ENCODE measurements around the gene ATP2C2. TPM values are rescaled to one million over a fixed set of nuclear protein-coding genes. Genes with fewer than 3 reads are reported as not detected.

The ATP2C2 gene
- total RNA-seq, 4 donors from 2014 or later = 138 to 3,342 (median 155) TPM

GRCh38 chr16:84348386-84348888 lies 19.9 kb upstream of the ATP2C2 start:
- H3K9me3 ChIP-seq = no peaks in the 10 kb centered on the region
- peak overlapping the region in 3 of 4 donors; percentile 82 to 87 (median 86) for H3K27ac ChIP-seq
- no peaks in the 10 kb centered on the region for H3K27me3 ChIP-seq
- intact Hi-C loops (cut with DNase I; ENCODE audit: low total_unique reads) (no loop called here), in situ Hi-C loops (cut with MboI; ENCODE audit: low pct_ligation_motif_present in 1 of 4, low pct_unique_long_range_greater_than_20kb in 1 of 4, low sequenced_read_pairs in 3 of 4) (no loop called here)
- no peak overlapping the region for H3K4me3 ChIP-seq
- whole genome bisulfite sequencing, 2 donors (ENCODE audit: low coverage in 1 of 2) = 59 to 73% methylated on average over 3 to 6 of the region's 6 CpGs
- no peak for DNase-seq
- H3K4me1 ChIP-seq = peaks cover 0 to 38% (median 29%) of the 10 kb centered on the region in 4 donors
- H3K36me3 ChIP-seq = no peaks in the 10 kb centered on the region
- TF ChIP-seq POLR2AphosphoS5 (IDR thresholded peaks at IDR 0.05) (no peak), EP300 (IDR thresholded peaks at IDR 0.05; ENCODE audit: low read depth) (no peak), CTCF (IDR thresholded peaks at IDR 0.05) (no peak), POLR2A (IDR thresholded peaks at IDR 0.05) (no peak)

- H3K27ac ChIP-seq = peak overlapping the region; percentile 82 to 87 (median 84)
- in situ Hi-C loops (cut with MboI; ENCODE audit: low pct_ligation_motif_present in 1 of 4, low pct_unique_long_range_greater_than_20kb in 1 of 4, low sequenced_read_pairs in 3 of 4) = no loop called here
- peaks cover 0 to 38% (median 29%) of the 10 kb centered on the region in 4 donors for H3K4me1 ChIP-seq
- WGBS, 2 donors (ENCODE audit: low coverage in 1 of 2) = 41 to 51% methylated on average over 8 to 11 of the region's 11 CpGs
- no peaks in the 10 kb centered on the region for H3K9me3 ChIP-seq
- TF ChIP-seq POLR2AphosphoS5 (IDR thresholded peaks at IDR 0.05) = peak in 2 of 3 donors; percentile 41 to 42
- TF ChIP-seq POLR2A (IDR thresholded peaks at IDR 0.05) = peak; percentile 4
- TF ChIP-seq EP300 (IDR thresholded peaks at IDR 0.05; ENCODE audit: low read depth) = peak; percentile 3
- no peak for TF ChIP-seq CTCF (IDR thresholded peaks at IDR 0.05)
- no peaks in the 10 kb centered on the region for H3K36me3 ChIP-seq
- H3K4me3 ChIP-seq = no peak overlapping the region
- peak; percentile 74 for DNase-seq
- intact Hi-C loops (cut with DNase I; ENCODE audit: low total_unique reads) = no loop called here
- no peaks in the 10 kb centered on the region for H3K27me3 ChIP-seq
Measured at GRCh38 chr16:84349862-84350684, 18.3 kb upstream of the ATP2C2 start.

- intact Hi-C loops (cut with DNase I; ENCODE audit: low total_unique reads) (no loop called here), in situ Hi-C loops (cut with MboI; ENCODE audit: low pct_ligation_motif_present in 1 of 4, low pct_unique_long_range_greater_than_20kb in 1 of 4, low sequenced_read_pairs in 3 of 4) (no loop called here)
- no peaks in the 10 kb centered on the region for H3K9me3 ChIP-seq
- H3K4me3 ChIP-seq = no peak overlapping the region
- H3K36me3 ChIP-seq = no peaks in the 10 kb centered on the region
- peaks cover 0 to 38% (median 29%) of the 10 kb centered on the region in 4 donors for H3K4me1 ChIP-seq
- H3K27ac ChIP-seq = peak overlapping the region; percentile 82 to 87 (median 84)
- no peaks in the 10 kb centered on the region for H3K27me3 ChIP-seq
- TF ChIP-seq POLR2AphosphoS5 (IDR thresholded peaks at IDR 0.05) (no peak), CTCF (IDR thresholded peaks at IDR 0.05) (no peak), POLR2A (IDR thresholded peaks at IDR 0.05) (no peak), EP300 (IDR thresholded peaks at IDR 0.05; ENCODE audit: low read depth) (no peak)
- WGBS, 2 donors (ENCODE audit: low coverage in 1 of 2) = 52 to 83% methylated on average over 5 to 16 of the region's 16 CpGs
- DNase-seq = no peak
Measured at GRCh38 chr16:84350685-84351400, 17.5 kb upstream of the ATP2C2 start.

- 72 to 83% methylated on average over 2 to 7 of the region's 8 CpGs for WGBS, 2 donors (ENCODE audit: low coverage in 1 of 2)
- Histone ChIP-seq H3K27ac (peak overlapping the region; percentile 82 to 87 (median 84)), H3K9me3 (no peaks in the 10 kb centered on the region), H3K36me3 (no peaks in the 10 kb centered on the region), H3K27me3 (no peaks in the 10 kb centered on the region), H3K4me3 (no peak overlapping the region), H3K4me1 (peaks cover 0 to 46% (median 31%) of the 10 kb centered on the region in 4 donors)
- no peak for TF ChIP-seq POLR2A (IDR thresholded peaks at IDR 0.05)
- no peak for TF ChIP-seq EP300 (IDR thresholded peaks at IDR 0.05; ENCODE audit: low read depth)
- no peak for TF ChIP-seq CTCF (IDR thresholded peaks at IDR 0.05)
- TF ChIP-seq POLR2AphosphoS5 (IDR thresholded peaks at IDR 0.05) = peak in 1 of 3 donors; percentile 32
- intact Hi-C loops (cut with DNase I; ENCODE audit: low total_unique reads) (no loop called here), in situ Hi-C loops (cut with MboI; ENCODE audit: low pct_ligation_motif_present in 1 of 4, low pct_unique_long_range_greater_than_20kb in 1 of 4, low sequenced_read_pairs in 3 of 4) (no loop called here)
- DNase-seq = peak; percentile 62
Measured at GRCh38 chr16:84351630-84352029, 16.7 kb upstream of the ATP2C2 start.
